Measurements from ENCODE around the gene HSF5. TPM values are rescaled to one million over a fixed set of nuclear protein-coding genes. Genes with fewer than 3 reads are reported as not detected.
"Not testable (repeated sequence)": the region's sequence is repeated elsewhere in the genome, so short reads cannot be mapped to it uniquely, and the experiment has no call there.

HSF5 gene
- total RNA-seq, 6 donors from 2014 or later: 0.07 to 0.39 (median 0.30) TPM; not detected in 1

GRCh38 chr17:58398574-58399266, 89.5 kb downstream of the HSF5 start:
- H3K27me3 ChIP-seq: no peaks in the 10 kb centered on the region
- DNase-seq: no peak
- 52 to 67% methylated on average over 3 of the region's 3 CpGs for WGBS, 2 donors

GRCh38 chr17:58397421-58397820, 90.8 kb downstream of the HSF5 start:
- WGBS, 2 donors: 82 to 89% methylated on average over 5 of the region's 5 CpGs
- H3K9me3 ChIP-seq; H3K4me1 ChIP-seq; DNase-seq; H3K27me3 ChIP-seq; H3K27ac ChIP-seq; H3K36me3 ChIP-seq; H3K4me3 ChIP-seq; ATAC-seq (ENCODE audit: low FRiP score in 2 of 2): not testable (repeated sequence)

More at GRCh38 chr17:58398574-58399266, 89.5 kb downstream of the HSF5 start:
- H3K9me3 ChIP-seq: no peaks in the 10 kb centered on the region
- TF ChIP-seq EP300 (IDR thresholded peaks at IDR 0.05) (no peak), POLR2A (IDR thresholded peaks at IDR 0.05) (no peak), POLR2AphosphoS5 (IDR thresholded peaks at IDR 0.05) (no peak), CTCF (IDR thresholded peaks at IDR 0.05) (no peak)
- peaks cover 0 to 6% (median 0%) of the 10 kb centered on the region in 4 donors for H3K4me1 ChIP-seq
- H3K4me3 ChIP-seq: no peak overlapping the region
- H3K36me3 ChIP-seq: no peaks in the 10 kb centered on the region
- H3K27ac ChIP-seq: no peak overlapping the region
- ATAC-seq (ENCODE audit: low FRiP score in 2 of 2): no peak

GRCh38 chr17:58396173-58396572, 92.0 kb downstream of the HSF5 start:
- no peak for ATAC-seq (ENCODE audit: low FRiP score in 2 of 2)
- 71 to 84% methylated on average over 4 of the region's 4 CpGs for WGBS, 2 donors

GRCh38 chr17:58394534-58395223, 93.5 kb downstream of the HSF5 start:
- DNase-seq: no peak
- no peaks in the 10 kb centered on the region for H3K27me3 ChIP-seq
- no peaks in the 10 kb centered on the region for H3K36me3 ChIP-seq
- peaks cover 0 to 15% (median 9%) of the 10 kb centered on the region in 4 donors for H3K4me1 ChIP-seq
- WGBS, 2 donors: 78 to 84% methylated on average over 3 of the region's 3 CpGs
- ATAC-seq (ENCODE audit: low FRiP score in 2 of 2): no peak
- no peaks in the 10 kb centered on the region for H3K9me3 ChIP-seq
- TF ChIP-seq POLR2AphosphoS5 (IDR thresholded peaks at IDR 0.05) (no peak), POLR2A (IDR thresholded peaks at IDR 0.05) (no peak), CTCF (IDR thresholded peaks at IDR 0.05) (no peak), EP300 (IDR thresholded peaks at IDR 0.05) (no peak)
- H3K4me3 ChIP-seq: no peak overlapping the region
- H3K27ac ChIP-seq: no peak overlapping the region

More at GRCh38 chr17:58396173-58396572, 92.0 kb downstream of the HSF5 start:
- peaks cover 0 to 13% (median 8%) of the 10 kb centered on the region in 4 donors for H3K4me1 ChIP-seq
- H3K27me3 ChIP-seq: no peaks in the 10 kb centered on the region
- H3K4me3 ChIP-seq: no peak overlapping the region
- H3K9me3 ChIP-seq: no peaks in the 10 kb centered on the region
- H3K36me3 ChIP-seq: no peaks in the 10 kb centered on the region
- H3K27ac ChIP-seq: no peak overlapping the region
- TF ChIP-seq POLR2A (IDR thresholded peaks at IDR 0.05) (no peak), POLR2AphosphoS5 (IDR thresholded peaks at IDR 0.05) (no peak), CTCF (IDR thresholded peaks at IDR 0.05) (no peak), EP300 (IDR thresholded peaks at IDR 0.05) (no peak)
- DNase-seq: no peak

- TF ChIP-seq EP300 (IDR thresholded peaks at IDR 0.05) (no peak), POLR2A (IDR thresholded peaks at IDR 0.05) (no peak), POLR2AphosphoS5 (IDR thresholded peaks at IDR 0.05) (peak in 1 of 2 donors; percentile 30), CTCF (IDR thresholded peaks at IDR 0.05) (no peak)
- Histone ChIP-seq H3K36me3 (no peaks in the 10 kb centered on the region), H3K9me3 (no peaks in the 10 kb centered on the region), H3K27ac (peak overlapping the region; percentile 1 to 65 (median 28)), H3K4me1 (peaks cover 9 to 11% (median 10%) of the 10 kb centered on the region in 4 donors), H3K4me3 (no peak overlapping the region), H3K27me3 (no peaks in the 10 kb centered on the region)
- peak in 1 of 2 donors; percentile 87 for DNase-seq
- WGBS, 2 donors: 24 to 32% methylated on average over 10 of the region's 10 CpGs
- ATAC-seq (ENCODE audit: low FRiP score in 2 of 2): peak; percentile 60 to 78
Measured at GRCh38 chr17:58391302-58391984, 96.8 kb downstream of the HSF5 start.

Measured in upper lobe of left lung (tissue), 6 donors.